HepG2 (cell line): Measurements from ENCODE around the gene BICDL2. TPM values are rescaled to one million over a fixed set of nuclear protein-coding genes. Genes with fewer than 3 reads are reported as not detected.

Source experiments
- ATAC-seq: fragments of 200-7000 bp; cut with Tn5 transposase; 3 replicates; pipeline ENCODE4 v1.9.1; 2020; ENCODE audit warnings: mild to moderate bottlenecking, moderate library complexity
- BruUV-seq: library from RNA; stranded (reverse); fragments of 400-500 nt; replicated peaks from 2 replicates; lab custom pipeline; 2021; lab: Mats Ljungman, UMichigan
- CTCF ChIA-PET: fragments of 300-600 bp; formaldehyde crosslinking; extraction: SDS; loops from one replicate; lab custom pipeline; 2021; ENCODE audit warnings: low total read pairs, inconsistent platforms, low intra/inter-chr PET ratio; lab: Yijun Ruan, JAX
- POLR2A ChIA-PET: fragments of 350-600 bp; sonication (Branson Sonifier 250); formaldehyde crosslinking; loops from one replicate; lab custom pipeline; 2020; ENCODE audit warnings: antibody characterized with exemption, inconsistent platforms; lab: Yijun Ruan, JAX
- DNase-seq: peaks from one replicate; pipeline ENCODE4 v3.0.0-alpha.2; 2015; ENCODE audit warnings: low spot score
- FAIRE-seq: peaks from 3 replicates; lab custom pipeline; 2011; peaks lifted over from hg19 to GRCh38; lab: Jason Lieb, UNC
- H2AFZ ChIP-seq: one replicate; pipeline ENCODE4 v1.6.1; 2011; ENCODE audit warnings: low read length, inconsistent platforms
- H3K27ac ChIP-seq: fragments of 300-600 bp; 3 replicates; pipeline ENCODE4 v1.8.0; 2011; ENCODE audit warnings: mixed run types, mild to moderate bottlenecking, mixed read lengths, low read length, inconsistent platforms; ENCODE audit not compliant: insufficient read depth; ENCODE audit errors: extremely low read length
- H3K27me3 ChIP-seq, 2 experiments: fragments of 200-600 bp in 1 of 2; 2 replicates in 1 of 2; 3 replicates in 1 of 2; pipeline versions ENCODE4 v1.6.0 to v1.8.0; 2011; ENCODE audit warnings: low read length in 2 of 2, mild to moderate bottlenecking in 2 of 2, moderate library complexity in 2 of 2, inconsistent platforms in 1 of 2; ENCODE audit not compliant: insufficient read depth in 2 of 2, control insufficient read depth in 1 of 2
- H3K36me3 ChIP-seq, 2 experiments: fragments of 200-600 bp in 1 of 2; replicated peaks in 1 of 2; 2 replicates in 1 of 2; 3 replicates in 1 of 2; pipeline versions ENCODE4 v1.5.1 to v1.8.0; 2011; ENCODE audit warnings: low read length in 2 of 2, inconsistent platforms in 1 of 2; ENCODE audit not compliant: insufficient read depth in 2 of 2, control insufficient read depth in 1 of 2
- H3K4me1 ChIP-seq: 2 replicates; pipeline ENCODE4 v1.5.1; 2012; ENCODE audit warnings: low read length, inconsistent platforms; ENCODE audit not compliant: insufficient read depth
- H3K4me2 ChIP-seq: 2 replicates; pipeline ENCODE4 v1.6.0; 2011; ENCODE audit warnings: low read depth, low read length, inconsistent platforms
- H3K4me3 ChIP-seq, 3 experiments: fragments of 200-600 bp in 1 of 3; sonication (generic), shearing (Covaris generic) in 1 of 3; replicated peaks in 1 of 3; 2 replicates each; pipeline ENCODE4 v1.5.1; 2011 to 2016; ENCODE audit warnings: low read length in 3 of 3, inconsistent platforms in 2 of 3, low read depth in 2 of 3, mild to moderate bottlenecking in 2 of 3, control low read depth in 1 of 3, mixed read lengths in 1 of 3; ENCODE audit not compliant: insufficient read depth in 1 of 3
- H3K79me2 ChIP-seq: one replicate; pipeline ENCODE4 v1.6.1; 2011; ENCODE audit warnings: low read length, inconsistent platforms; ENCODE audit not compliant: insufficient read depth
- H3K9ac ChIP-seq: 2 replicates; pipeline ENCODE4 v1.6.0; 2011; ENCODE audit warnings: mild to moderate bottlenecking, low read depth, low read length, inconsistent platforms; ENCODE audit not compliant: insufficient read depth
- H3K9me3 ChIP-seq: 2 replicates; pipeline ENCODE4 v1.5.1; 2012; ENCODE audit warnings: mild to moderate bottlenecking, low read length
- H4K20me1 ChIP-seq: 2 replicates; pipeline ENCODE4 v1.6.0; 2011; ENCODE audit warnings: inconsistent platforms, mild to moderate bottlenecking, low read length, moderate library complexity; ENCODE audit not compliant: insufficient read depth
- BRCA1 ChIP-seq: sonication (generic); formaldehyde crosslinking; IDR thresholded peaks from 2 replicates; pipeline ENCODE4 v1.4.0; 2020; ENCODE audit warnings: missing genetic modification reagents
- CREBL2 ChIP-seq: sonication (generic); formaldehyde crosslinking; IDR thresholded peaks from 2 replicates; pipeline ENCODE4 v1.8.1; 2023; ENCODE audit warnings: missing genetic modification reagents, mild to moderate bottlenecking, borderline replicate concordance
- CSRNP2 ChIP-seq: sonication (generic); formaldehyde crosslinking; conservative IDR thresholded peaks from 2 replicates; pipeline ENCODE4 v1.8.0; 2022; ENCODE audit warnings: low read depth, missing genetic modification reagents
- FOXC1 ChIP-seq: sonication (generic); formaldehyde crosslinking; IDR thresholded peaks from 2 replicates; pipeline ENCODE4 v1.8.0; 2022; ENCODE audit warnings: mild to moderate bottlenecking, missing genetic modification reagents, borderline replicate concordance
- HOXA3 ChIP-seq: sonication (generic); formaldehyde crosslinking; IDR thresholded peaks from 2 replicates; pipeline ENCODE4 v1.5.0; 2020; ENCODE audit warnings: missing genetic modification reagents
- LBX2 ChIP-seq: sonication (generic); formaldehyde crosslinking; IDR thresholded peaks from 2 replicates; pipeline ENCODE4 v1.5.0; 2020; ENCODE audit warnings: missing genetic modification reagents, mild to moderate bottlenecking, borderline replicate concordance
- NFE2 ChIP-seq: sonication (generic); formaldehyde crosslinking; IDR thresholded peaks from 2 replicates; pipeline ENCODE4 v1.4.0; 2020; ENCODE audit warnings: missing genetic modification reagents
- PHB2 ChIP-seq: fragments of 450-650 bp; IDR thresholded peaks from 2 replicates; pipeline ENCODE4 v1.6.1; 2018; ENCODE audit not compliant: partially characterized antibody
- SATB2 ChIP-seq: sonication (generic); formaldehyde crosslinking; IDR thresholded peaks from 2 replicates; pipeline ENCODE4 v1.5.0; 2020; ENCODE audit warnings: missing genetic modification reagents
- ZEB1 ChIP-seq: IDR thresholded peaks from 2 replicates; pipeline ENCODE4 v1.6.1; 2012; ENCODE audit warnings: mild to moderate bottlenecking, low read depth, inconsistent platforms; ENCODE audit not compliant: insufficient replicate concordance
- ZNF280B ChIP-seq: sonication (generic); formaldehyde crosslinking; IDR thresholded peaks from 2 replicates; pipeline ENCODE4 v1.5.0; 2020; ENCODE audit warnings: missing genetic modification reagents, mild to moderate bottlenecking, borderline replicate concordance
- ZNF513 ChIP-seq: sonication (generic); formaldehyde crosslinking; conservative IDR thresholded peaks from 2 replicates; pipeline ENCODE4 v1.5.0; 2020; ENCODE audit warnings: missing genetic modification reagents
- ZNF614 ChIP-seq: IDR thresholded peaks from 2 replicates; pipeline ENCODE4 v1.6.1; 2018; ENCODE audit warnings: missing biosample characterization, missing genetic modification reagents, inconsistent platforms, borderline replicate concordance
- ZNF766 ChIP-seq: sonication (generic); formaldehyde crosslinking; IDR thresholded peaks from 2 replicates; pipeline ENCODE4 v1.5.0; 2020; ENCODE audit warnings: missing genetic modification reagents, borderline replicate concordance
- ZNF768 ChIP-seq: sonication (generic); formaldehyde crosslinking; IDR thresholded peaks from 2 replicates; pipeline ENCODE4 v1.4.0; 2020; ENCODE audit warnings: missing genetic modification reagents
- ZNF879 ChIP-seq: sonication (generic); formaldehyde crosslinking; IDR thresholded peaks from 2 replicates; pipeline ENCODE4 v1.8.1; 2023; ENCODE audit warnings: missing genetic modification reagents
- WGBS: methylation state at CpG from one replicate; pipeline ENCODE4 v1.1.6; 2017; ENCODE audit warnings: low lambda C conversion rate; 5-methylcytosine and 5-hydroxymethylcytosine counted together
- in situ Hi-C: cut with HindIII; loops from 2 replicates; pipeline ENCODE4 v1.10.0; 2017; ENCODE audit warnings: low pct_unique_long_range_greater_than_20kb; ENCODE audit not compliant: extremely low pct_ligation_motif_present
- intact Hi-C: fragments of 100-400 bp; cut with micrococcal nuclease; formaldehyde crosslinking; loops from one replicate; pipeline ENCODE4 v1.10.0; 2022; ENCODE audit not compliant: unreplicated experiment
- polyA plus RNA-seq, 8 experiments: library from polyadenylated mRNA; depleted of rRNA in 3 of 8; stranded (reverse) in 7 of 8; unstranded in 1 of 8; fragments of >200 nt; fragmentation: Illumina TruSeq in 4 of 8; extraction: Trizol in 4 of 8; gene quantifications; 2 replicates each; pipeline versions ENCODE4 v1.2.1 to v1.2.3, GENCODE V29; 2011 to 2016; ENCODE audit warnings: low read depth in 4 of 8, missing spikeins in 1 of 8, mixed read lengths in 1 of 8; ENCODE audit not compliant: insufficient read depth in 1 of 8
- total RNA-seq, 5 experiments: library from RNA; depleted of rRNA; stranded (reverse); fragments of >200 nt; fragmentation: Illumina TruSeq; extraction: Trizol; gene quantifications; 2 replicates each; pipeline ENCODE4 v1.2.3, GENCODE V29; 2016; ENCODE audit warnings: low read depth in 1 of 5
- TF ChIP-seq, protein P1 (sequence below): IDR thresholded peaks from 2 replicates; pipeline ENCODE4 v1.6.1; 2016; ENCODE audit warnings: missing compliant biosample characterization, missing genetic modification reagents, borderline replicate concordance

Gene BICDL2
- total and polyA plus RNA-seq, 2 of the 13 experiments (the other 11 are each of a cell fraction or from before 2014, with no cell fraction given): 0.12 TPM; not detected in 1

GRCh38 chr16:3019594-3020246, 17.0 kb downstream of the BICDL2 start:
- no peaks in the 10 kb centered on the region; a peak in 2 of 5 replicates for H3K27me3 ChIP-seq
- ATAC-seq: no peak
- ChIA-PET CTCF (interaction anchor here (0.8 kb wide), 1 partner anchor 14 kb away, joined by 3 read pairs; no protein-coding TSS in a partner anchor), POLR2A (interaction anchor here (0.9 to 18.8 kb wide), 12 partner anchors 8 to 139 kb away, joined by 3 to 750 read pairs (median 12); partner anchors contain the start of genes CLDN9, IL32, PAQR4 and PKMYT1)
- WGBS: 50% methylated on average over 31 of the region's 40 CpGs
- peaks cover 5% of the 10 kb centered on the region for H3K79me2 ChIP-seq
- H4K20me1 ChIP-seq: peaks cover 26% of the 10 kb centered on the region; the same call in 1 of the 2 replicates
- no peak for FAIRE-seq
- H3K9me3 ChIP-seq: no peaks in the 10 kb centered on the region
- peak overlapping the region; percentile 62; the same call in 1 of the 2 replicates for H3K9ac ChIP-seq
- H3K36me3 ChIP-seq: no peaks in the 10 kb centered on the region; a peak in 1 of 5 replicates
- peak overlapping the region; percentile 74 for H3K4me2 ChIP-seq
- H2AFZ ChIP-seq: no peak overlapping the region
- peak overlapping the region; percentile 60 to 93 (median 76); a peak in 5 of 6 replicates for H3K4me3 ChIP-seq
- BruUV-seq: TSS peak; percentile 61
- DNase-seq: no peak
- in situ Hi-C loops: no loop called here
- H3K27ac ChIP-seq: peak overlapping the region; percentile 57
- peaks cover 72% of the 10 kb centered on the region for H3K4me1 ChIP-seq
- intact Hi-C loops: no loop called here
- TF ChIP-seq ZNF280B (CRISPR knock-in tag): no peak
- no peak for TF ChIP-seq HOXA3 (CRISPR knock-in tag)
- TF ChIP-seq PHB2: no peak
- TF ChIP-seq ZNF766 (CRISPR knock-in tag): no peak
- no peak for TF ChIP-seq FOXC1 (CRISPR knock-in tag)
- no peak for TF ChIP-seq NFE2
- TF ChIP-seq, protein P1, sequence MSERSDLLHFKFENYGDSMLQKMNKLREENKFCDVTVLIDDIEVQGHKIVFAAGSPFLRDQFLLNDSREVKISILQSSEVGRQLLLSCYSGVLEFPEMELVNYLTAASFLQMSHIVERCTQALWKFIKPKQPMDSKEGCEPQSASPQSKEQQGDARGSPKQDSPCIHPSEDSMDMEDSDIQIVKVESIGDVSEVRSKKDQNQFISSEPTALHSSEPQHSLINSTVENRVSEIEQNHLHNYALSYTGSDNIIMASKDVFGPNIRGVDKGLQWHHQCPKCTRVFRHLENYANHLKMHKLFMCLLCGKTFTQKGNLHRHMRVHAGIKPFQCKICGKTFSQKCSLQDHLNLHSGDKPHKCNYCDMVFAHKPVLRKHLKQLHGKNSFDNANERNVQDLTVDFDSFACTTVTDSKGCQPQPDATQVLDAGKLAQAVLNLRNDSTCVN: no peak
- no peak for TF ChIP-seq SATB2 (CRISPR knock-in tag)
- no peak for TF ChIP-seq BRCA1 (CRISPR knock-in tag)
- 0 out of 2 replicates have a peak, but pooled peaks have one; percentile 30 for TF ChIP-seq CREBL2 (CRISPR knock-in tag)
- TF ChIP-seq CSRNP2 (CRISPR knock-in tag): no peak
- TF ChIP-seq ZNF879 (CRISPR knock-in tag): no peak
- no peak for TF ChIP-seq ZNF513 (CRISPR knock-in tag)
- no peak for TF ChIP-seq ZEB1
- TF ChIP-seq ZNF768 (CRISPR knock-in tag): no peak
- TF ChIP-seq LBX2 (CRISPR knock-in tag): no peak
- 0 out of 2 replicates have a peak, but pooled peaks have one; percentile 3 for TF ChIP-seq ZNF614 (CRISPR knock-in tag)
